K562 (cell line): ENCODE results near the gene SEPTIN6. TPM values are rescaled to one million over a fixed set of nuclear protein-coding genes. Genes with fewer than 3 reads are reported as not detected.

ENCODE experiments used
- BRF1 ChIP-seq: IDR thresholded peaks from 3 replicates; pipeline ENCODE4 v1.6.1; 2011; ENCODE audit warnings: borderline replicate concordance, mild to moderate bottlenecking; ENCODE audit not compliant: insufficient read length; ENCODE audit errors: extremely low read depth
- EP300 ChIP-seq: IDR thresholded peaks from 2 replicates; pipeline ENCODE4 v1.6.1; 2012; ENCODE audit warnings: low read length, improper control_type of control experiment
- ETS2 ChIP-seq: IDR thresholded peaks from 2 replicates; pipeline ENCODE4 v1.6.1; 2016; ENCODE audit warnings: borderline replicate concordance, missing genetic modification characterization, mild to moderate bottlenecking, moderate library complexity, missing compliant biosample characterization; ENCODE audit not compliant: poor library complexity, severe bottlenecking
- FOSL1 ChIP-seq: fragments of 200-800 bp; sonication (Bioruptor generic); conservative IDR thresholded peaks from 2 replicates; pipeline ENCODE4 v1.6.1; 2016; ENCODE audit warnings: missing genetic modification characterization, missing compliant biosample characterization
- JUN ChIP-seq, 2 experiments: sonication (generic) in 1 of 2; formaldehyde crosslinking in 1 of 2; IDR thresholded peaks; 2 replicates each; pipeline versions ENCODE4 v1.6.1 to v1.8.0; 2012 to 2022; ENCODE audit warnings: borderline replicate concordance in 2 of 2, mild to moderate bottlenecking in 2 of 2, improper control_type of control experiment in 1 of 2, low read depth in 1 of 2, low read length in 1 of 2, missing genetic modification reagents in 1 of 2
- JUND ChIP-seq, 2 experiments: IDR thresholded peaks; 2 replicates in 1 of 2; 3 replicates in 1 of 2; pipeline ENCODE4 v1.6.1; 2011; ENCODE audit warnings: borderline replicate concordance in 2 of 2, low read depth in 2 of 2, low read length in 2 of 2, improper control_type of control experiment in 1 of 2, missing biosample characterization in 1 of 2, missing genetic modification characterization in 1 of 2, missing genetic modification reagents in 1 of 2
- L3MBTL2 ChIP-seq: fragments of 450-650 bp; IDR thresholded peaks from 2 replicates; pipeline ENCODE4 v1.6.1; 2016; ENCODE audit warnings: mild to moderate bottlenecking, moderate library complexity
- MAFK ChIP-seq: IDR thresholded peaks from 2 replicates; pipeline ENCODE4 v1.6.1; 2011; ENCODE audit warnings: low read length, improper control_type of control experiment
- MTF1 ChIP-seq: fragments of 250-450 bp; sonication (Bioruptor Pico); IDR thresholded peaks from 2 replicates; pipeline ENCODE4 v1.9.0; 2021; ENCODE audit warnings: moderate library complexity, mild to moderate bottlenecking, inconsistent platforms, borderline replicate concordance
- NCOA4 ChIP-seq: fragments of 450-650 bp; IDR thresholded peaks from 2 replicates; pipeline ENCODE4 v1.6.1; 2018; ENCODE audit warnings: mild to moderate bottlenecking; ENCODE audit not compliant: partially characterized antibody
- RBFOX2 ChIP-seq: fragments of 200-400 bp; formaldehyde crosslinking; IDR thresholded peaks from 2 replicates; pipeline ENCODE4 v1.6.1; 2017; ENCODE audit warnings: low read depth, mild to moderate bottlenecking, low read length, moderate library complexity
- RHOXF2B ChIP-seq: fragments of 250-450 bp; sonication (Bioruptor Pico); conservative IDR thresholded peaks from 2 replicates; pipeline ENCODE4 v1.5.1; 2021
- SMC3 ChIP-seq: conservative IDR thresholded peaks from 2 replicates; pipeline ENCODE4 v1.6.1; 2011; ENCODE audit warnings: low read depth, low read length, improper control_type of control experiment; ENCODE audit not compliant: insufficient read depth
- ZNF551 ChIP-seq: fragments of 250-450 bp; sonication (Bioruptor Pico); IDR thresholded peaks from 2 replicates; pipeline ENCODE4 v1.5.0; 2021; ENCODE audit warnings: mild to moderate bottlenecking, moderate library complexity
- ZSCAN32 ChIP-seq: fragments of 450-650 bp; formaldehyde crosslinking; IDR thresholded peaks from 2 replicates; pipeline ENCODE4 v1.4.0; 2020; ENCODE audit warnings: mild to moderate bottlenecking, moderate library complexity
- polyA plus RNA-seq, 8 experiments: library from polyadenylated mRNA; depleted of rRNA in 4 of 8; stranded (reverse) in 5 of 8; unstranded in 3 of 8; fragments of >200 nt; fragmentation: Nextera tagmentation in 2 of 8; fragmentation: Illumina TruSeq in 1 of 8; extraction: Ambion mirVana in 2 of 8; extraction: Trizol in 1 of 8; gene quantifications; 2 replicates each; pipeline versions ENCODE4 v1.2.1 to v1.2.3, GENCODE V29; 2011 to 2014; ENCODE audit warnings: inconsistent platforms in 1 of 8, missing spikeins in 1 of 8
- total RNA-seq, 7 experiments: library from RNA; depleted of rRNA in 6 of 7; stranded (reverse); fragments of >200 nt in 6 of 7; fragmentation: Illumina TruSeq in 2 of 7; extraction: Trizol in 2 of 7; gene quantifications; 2 replicates each; pipeline versions ENCODE4 v1.2.1 to v1.2.3, GENCODE V29; 2011 to 2021; ENCODE audit warnings: low replicate concordance in 1 of 7
- TF ChIP-seq, protein P1 (sequence below): fragments of 250-450 bp; sonication (Bioruptor Pico); IDR thresholded peaks from 2 replicates; pipeline ENCODE4 v1.5.0; 2021; ENCODE audit warnings: mild to moderate bottlenecking, borderline replicate concordance
- TF ChIP-seq, protein P2 (sequence below): fragments of 250-450 bp; sonication (Bioruptor Pico); IDR thresholded peaks from 2 replicates; pipeline ENCODE4 v1.5.0; 2020; ENCODE audit warnings: mild to moderate bottlenecking, borderline replicate concordance
- TF ChIP-seq, protein P3 (sequence below): fragments of 200-800 bp; sonication (Bioruptor generic); IDR thresholded peaks from 2 replicates; pipeline ENCODE4 v1.6.1; 2017; ENCODE audit warnings: missing genetic modification characterization, missing compliant biosample characterization
- TF ChIP-seq, protein P4 (sequence below): sonication (generic); formaldehyde crosslinking; IDR thresholded peaks from 2 replicates; pipeline ENCODE4 v1.8.0; 2022; ENCODE audit warnings: missing genetic modification reagents, mild to moderate bottlenecking, moderate library complexity, borderline replicate concordance

SEPTIN6 gene
- total and polyA plus RNA-seq, 9 of the 15 experiments (the other 6 are each of a cell fraction or from before 2014, with no cell fraction given): 8.4 to 67.0 (median 37.8) TPM

DNA sequence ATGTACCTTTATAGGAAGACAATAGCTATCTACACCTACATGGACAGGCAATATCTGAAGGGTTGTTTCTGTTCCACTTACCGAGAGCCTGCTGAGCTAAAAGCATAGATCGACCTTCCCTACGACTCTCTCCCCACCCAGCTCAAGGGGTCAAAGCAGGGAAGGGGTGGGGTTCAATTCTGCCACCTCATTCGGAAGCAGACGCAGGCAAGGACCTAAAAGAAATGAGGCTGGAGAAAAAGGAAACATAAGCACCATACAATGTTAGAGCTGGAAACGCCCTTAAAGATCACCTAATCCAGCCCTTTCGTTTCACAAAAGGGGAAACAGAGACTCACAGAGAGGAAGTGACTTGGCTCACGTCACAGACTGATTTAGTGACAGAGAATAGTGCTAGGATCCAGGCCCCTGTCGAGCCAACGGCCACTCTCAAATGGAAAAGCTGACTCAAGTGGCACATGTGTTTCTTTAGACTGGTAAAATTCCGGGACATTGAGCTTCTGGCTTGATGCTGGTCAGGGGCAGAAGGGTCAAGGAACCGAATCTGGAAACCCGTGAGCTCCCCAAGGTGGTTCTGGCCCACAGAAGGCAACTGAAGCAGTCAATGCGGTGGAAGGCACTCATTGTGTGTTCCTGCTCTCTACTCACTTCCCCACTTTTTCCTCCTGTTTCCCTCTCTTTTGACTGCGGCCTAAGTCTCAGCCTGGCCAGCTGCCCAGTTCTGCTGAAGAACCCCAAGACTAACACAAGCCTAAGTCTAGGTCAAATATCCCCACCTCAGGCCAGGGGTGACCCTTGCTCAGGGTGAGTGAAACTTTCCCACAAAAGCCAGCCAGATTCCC lies 7.5 kb downstream of the SEPTIN6 start (continued):
- TF ChIP-seq, protein P1, sequence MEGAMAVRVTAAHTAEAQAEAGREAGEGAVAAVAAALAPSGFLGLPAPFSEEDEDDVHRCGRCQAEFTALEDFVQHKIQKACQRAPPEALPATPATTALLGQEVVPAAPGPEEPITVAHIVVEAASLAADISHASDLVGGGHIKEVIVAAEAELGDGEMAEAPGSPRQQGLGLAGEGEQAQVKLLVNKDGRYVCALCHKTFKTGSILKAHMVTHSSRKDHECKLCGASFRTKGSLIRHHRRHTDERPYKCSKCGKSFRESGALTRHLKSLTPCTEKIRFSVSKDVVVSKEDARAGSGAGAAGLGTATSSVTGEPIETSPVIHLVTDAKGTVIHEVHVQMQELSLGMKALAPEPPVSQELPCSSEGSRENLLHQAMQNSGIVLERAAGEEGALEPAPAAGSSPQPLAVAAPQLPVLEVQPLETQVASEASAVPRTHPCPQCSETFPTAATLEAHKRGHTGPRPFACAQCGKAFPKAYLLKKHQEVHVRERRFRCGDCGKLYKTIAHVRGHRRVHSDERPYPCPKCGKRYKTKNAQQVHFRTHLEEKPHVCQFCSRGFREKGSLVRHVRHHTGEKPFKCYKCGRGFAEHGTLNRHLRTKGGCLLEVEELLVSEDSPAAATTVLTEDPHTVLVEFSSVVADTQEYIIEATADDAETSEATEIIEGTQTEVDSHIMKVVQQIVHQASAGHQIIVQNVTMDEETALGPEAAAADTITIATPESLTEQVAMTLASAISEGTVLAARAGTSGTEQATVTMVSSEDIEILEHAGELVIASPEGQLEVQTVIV (CRISPR knock-in tag): no peak
- TF ChIP-seq, protein P2, sequence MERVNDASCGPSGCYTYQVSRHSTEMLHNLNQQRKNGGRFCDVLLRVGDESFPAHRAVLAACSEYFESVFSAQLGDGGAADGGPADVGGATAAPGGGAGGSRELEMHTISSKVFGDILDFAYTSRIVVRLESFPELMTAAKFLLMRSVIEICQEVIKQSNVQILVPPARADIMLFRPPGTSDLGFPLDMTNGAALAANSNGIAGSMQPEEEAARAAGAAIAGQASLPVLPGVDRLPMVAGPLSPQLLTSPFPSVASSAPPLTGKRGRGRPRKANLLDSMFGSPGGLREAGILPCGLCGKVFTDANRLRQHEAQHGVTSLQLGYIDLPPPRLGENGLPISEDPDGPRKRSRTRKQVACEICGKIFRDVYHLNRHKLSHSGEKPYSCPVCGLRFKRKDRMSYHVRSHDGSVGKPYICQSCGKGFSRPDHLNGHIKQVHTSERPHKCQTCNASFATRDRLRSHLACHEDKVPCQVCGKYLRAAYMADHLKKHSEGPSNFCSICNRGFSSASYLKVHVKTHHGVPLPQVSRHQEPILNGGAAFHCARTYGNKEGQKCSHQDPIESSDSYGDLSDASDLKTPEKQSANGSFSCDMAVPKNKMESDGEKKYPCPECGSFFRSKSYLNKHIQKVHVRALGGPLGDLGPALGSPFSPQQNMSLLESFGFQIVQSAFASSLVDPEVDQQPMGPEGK (CRISPR knock-in tag): no peak
- TF ChIP-seq SMC3: no peak
- TF ChIP-seq MAFK: no peak
- no peak for TF ChIP-seq JUND (IDR thresholded peaks at IDR 0.05; ENCODE audit: borderline replicate concordance, low read depth, low read length)
- TF ChIP-seq JUND (tag; IDR thresholded peaks at IDR 0.05; ENCODE audit: borderline replicate concordance, low read depth, low read length): peak; percentile 77; the same call in 2 of the 3 replicates
- no peak for TF ChIP-seq RHOXF2B (CRISPR knock-in tag)
- no peak for TF ChIP-seq NCOA4
- no peak for TF ChIP-seq ZSCAN32 (CRISPR knock-in tag)
- peak; percentile 25; the same call in 1 of the 2 replicates for TF ChIP-seq L3MBTL2
- TF ChIP-seq ZNF551: no peak
- TF ChIP-seq MTF1 (CRISPR knock-in tag): no peak
- TF ChIP-seq RBFOX2: peak; percentile 40; the same call in 1 of the 2 replicates
- no peak for TF ChIP-seq EP300
- peak; percentile 45; the same call in 1 of the 2 replicates for TF ChIP-seq FOSL1 (tag)
- TF ChIP-seq, protein P3, sequence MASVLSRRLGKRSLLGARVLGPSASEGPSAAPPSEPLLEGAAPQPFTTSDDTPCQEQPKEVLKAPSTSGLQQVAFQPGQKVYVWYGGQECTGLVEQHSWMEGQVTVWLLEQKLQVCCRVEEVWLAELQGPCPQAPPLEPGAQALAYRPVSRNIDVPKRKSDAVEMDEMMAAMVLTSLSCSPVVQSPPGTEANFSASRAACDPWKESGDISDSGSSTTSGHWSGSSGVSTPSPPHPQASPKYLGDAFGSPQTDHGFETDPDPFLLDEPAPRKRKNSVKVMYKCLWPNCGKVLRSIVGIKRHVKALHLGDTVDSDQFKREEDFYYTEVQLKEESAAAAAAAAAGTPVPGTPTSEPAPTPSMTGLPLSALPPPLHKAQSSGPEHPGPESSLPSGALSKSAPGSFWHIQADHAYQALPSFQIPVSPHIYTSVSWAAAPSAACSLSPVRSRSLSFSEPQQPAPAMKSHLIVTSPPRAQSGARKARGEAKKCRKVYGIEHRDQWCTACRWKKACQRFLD: no peak
- no peak for TF ChIP-seq JUN (IDR thresholded peaks at IDR 0.05; ENCODE audit: borderline replicate concordance, low read depth, low read length)
- no peak for TF ChIP-seq JUN (CRISPR knock-in tag; IDR thresholded peaks at IDR 0.05; ENCODE audit: borderline replicate concordance)
- no peak for TF ChIP-seq BRF1
- TF ChIP-seq, protein P4, sequence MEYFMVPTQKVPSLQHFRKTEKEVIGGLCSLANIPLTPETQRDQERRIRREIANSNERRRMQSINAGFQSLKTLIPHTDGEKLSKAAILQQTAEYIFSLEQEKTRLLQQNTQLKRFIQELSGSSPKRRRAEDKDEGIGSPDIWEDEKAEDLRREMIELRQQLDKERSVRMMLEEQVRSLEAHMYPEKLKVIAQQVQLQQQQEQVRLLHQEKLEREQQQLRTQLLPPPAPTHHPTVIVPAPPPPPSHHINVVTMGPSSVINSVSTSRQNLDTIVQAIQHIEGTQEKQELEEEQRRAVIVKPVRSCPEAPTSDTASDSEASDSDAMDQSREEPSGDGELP (CRISPR knock-in tag): no peak
- TF ChIP-seq ETS2 (tag): no peak
